Hematopoietic multipotent progenitor cell treated with erythropoietin and hydrocortisone succinate and interleukin-3 and kit ligand, for 15 days (in vitro differentiated cells): ENCODE data around the gene GON4L.
"Not testable (repeated sequence)": the region's sequence is repeated elsewhere in the genome, so short reads cannot be mapped to it uniquely, and the experiment has no call there.

Experiments used
- DNase-seq: peaks from one replicate; pipeline ENCODE4 v3.0.0-alpha.2; 2015; ENCODE audit warnings: low spot score

Gene GON4L

GRCh38 chr1:155877945-155878344 lies 20.9 kb upstream of the GON4L start:
- DNase-seq, result no peak

DNA sequence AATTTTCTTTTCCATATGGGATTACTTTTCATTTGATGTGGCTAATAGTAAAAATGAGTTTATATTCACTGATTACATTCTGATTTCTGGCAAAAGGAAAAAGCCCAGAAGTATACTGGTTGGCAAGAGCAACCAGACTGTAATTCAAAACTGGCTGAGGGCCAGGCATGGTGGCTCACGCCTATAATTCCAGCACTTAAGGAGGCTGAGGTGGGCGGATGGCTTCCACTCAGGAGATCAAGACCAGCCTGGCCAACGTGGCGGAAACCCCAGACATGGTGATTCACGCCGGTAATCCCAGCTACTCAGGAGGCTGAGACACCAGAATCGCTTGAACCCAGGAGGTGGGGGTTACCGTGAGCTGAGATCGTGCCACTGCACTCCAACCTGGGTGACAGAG lies 16.8 kb upstream of the GON4L start:
- no peak for DNase-seq

- DNase-seq, result no peak
Measured at GRCh38 chr1:155872527-155872926, 15.5 kb upstream of the GON4L start.

GRCh38 chr1:155871390-155871789 lies 14.4 kb upstream of the GON4L start:
- no peak for DNase-seq

GRCh38 chr1:155867766-155868165 lies 10.8 kb upstream of the GON4L start:
- no peak for DNase-seq

- no peak for DNase-seq
Measured at GRCh38 chr1:155864393-155864792, 7.4 kb upstream of the GON4L start.

DNA sequence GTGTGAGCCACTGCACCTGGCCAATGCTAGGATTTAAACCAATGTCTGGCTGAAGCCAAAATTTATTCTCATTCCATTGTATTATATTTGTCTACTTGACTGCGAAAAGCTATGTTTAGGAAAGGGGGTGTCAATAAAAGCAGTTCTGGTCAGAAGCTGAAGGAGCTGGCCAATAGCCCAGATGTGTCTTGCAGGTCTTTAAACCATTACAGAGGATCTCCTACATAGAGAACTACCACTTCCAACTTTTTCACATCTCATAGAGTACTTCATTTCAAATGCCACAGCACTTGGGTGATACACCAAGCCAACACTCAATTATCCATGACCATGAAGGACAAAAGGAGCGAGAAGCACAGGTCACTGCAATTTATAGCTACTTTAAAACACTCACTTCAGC lies 4.9 kb upstream of the GON4L start:
- no peak for DNase-seq

- DNase-seq, result no peak
Measured at GRCh38 chr1:155860970-155861510, 4.0 kb upstream of the GON4L start.

DNA sequence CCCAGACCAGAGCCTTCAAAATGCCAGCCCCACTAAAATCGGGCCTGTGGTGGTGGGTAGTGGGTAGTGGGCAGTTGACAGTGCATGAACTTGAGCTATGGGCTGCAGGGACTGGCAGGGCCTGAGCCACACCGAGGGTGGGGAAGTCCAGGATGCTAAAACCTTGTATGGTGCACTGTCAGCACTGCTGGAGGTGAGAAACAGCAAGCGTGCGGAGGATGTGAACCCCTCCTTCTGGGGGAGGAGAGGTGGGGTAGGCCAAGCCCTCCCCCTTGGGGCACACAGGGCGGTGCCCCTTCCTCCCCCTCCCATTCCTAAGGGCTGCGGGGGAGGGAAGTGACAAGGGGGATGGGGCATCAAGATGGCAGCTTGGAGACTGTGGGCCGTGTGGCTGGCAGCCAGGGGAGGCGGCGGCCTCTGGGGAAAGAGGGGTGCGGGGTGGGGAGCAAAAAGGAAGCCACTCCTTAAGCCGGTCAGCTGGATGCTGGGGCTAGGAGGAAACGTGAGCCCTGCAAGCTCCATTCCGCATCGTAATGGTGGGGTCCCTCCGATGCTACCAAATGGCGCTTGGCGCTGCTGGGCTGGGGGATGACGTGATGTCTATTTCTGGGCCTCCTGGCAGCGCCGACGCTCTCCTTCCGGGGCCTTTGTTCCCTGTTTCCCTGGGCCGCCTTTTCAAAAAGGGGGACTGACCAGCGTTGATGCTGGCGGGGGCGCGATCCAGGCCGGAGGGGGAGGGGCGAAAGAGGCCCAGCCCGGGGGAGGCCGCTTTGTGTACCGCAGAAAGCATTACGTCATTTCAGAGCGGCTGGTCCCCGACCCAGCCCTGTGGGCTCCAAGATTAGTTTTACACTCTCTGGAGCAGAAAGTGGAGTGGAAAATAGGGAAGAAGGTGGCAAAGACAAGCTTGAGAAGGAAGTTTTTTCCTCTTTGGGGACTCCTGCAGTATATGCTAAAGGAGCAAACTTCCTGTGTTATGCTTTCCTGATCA lies 3.2 kb upstream of the GON4L start:
- no peak for DNase-seq

- peak; percentile 99 for DNase-seq
Measured at GRCh38 chr1:155859234-155859829, 2.3 kb upstream of the GON4L start, which contains the start of gene SYT11. Gene SYT11, plus strand, starts transcription at chr1:155859567. Its CDS starts 195 bp downstream, at chr1:155859762.

GRCh38 chr1:155858800-155859233 lies 1.8 kb upstream of the GON4L start:
- no peak for DNase-seq

- no peak for DNase-seq
Measured at GRCh38 chr1:155856257-155856974, 598 bp downstream of the GON4L start.

DNA sequence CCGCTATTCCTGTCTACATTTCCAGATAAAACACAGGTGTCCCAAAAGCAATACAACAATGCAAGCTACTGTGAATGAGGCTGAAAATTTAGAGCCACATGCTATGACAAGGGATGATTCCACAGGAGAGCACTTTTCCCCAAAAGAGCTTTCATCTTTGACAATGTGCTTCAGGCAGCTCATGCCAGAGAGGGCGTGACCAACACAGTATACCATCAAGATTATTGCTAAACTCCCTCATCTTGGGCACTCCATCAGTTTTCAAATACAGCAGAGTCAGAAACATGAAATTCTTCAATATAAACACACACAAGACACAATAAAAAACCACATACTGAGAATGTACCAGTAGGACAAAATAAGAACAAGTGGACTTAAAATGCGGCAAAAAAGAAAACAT lies 6.7 kb downstream of the GON4L start:
- DNase-seq, result no peak

- DNase-seq, result peak; percentile 78
Measured at GRCh38 chr1:155847823-155848529, 9.0 kb downstream of the GON4L start.

DNA sequence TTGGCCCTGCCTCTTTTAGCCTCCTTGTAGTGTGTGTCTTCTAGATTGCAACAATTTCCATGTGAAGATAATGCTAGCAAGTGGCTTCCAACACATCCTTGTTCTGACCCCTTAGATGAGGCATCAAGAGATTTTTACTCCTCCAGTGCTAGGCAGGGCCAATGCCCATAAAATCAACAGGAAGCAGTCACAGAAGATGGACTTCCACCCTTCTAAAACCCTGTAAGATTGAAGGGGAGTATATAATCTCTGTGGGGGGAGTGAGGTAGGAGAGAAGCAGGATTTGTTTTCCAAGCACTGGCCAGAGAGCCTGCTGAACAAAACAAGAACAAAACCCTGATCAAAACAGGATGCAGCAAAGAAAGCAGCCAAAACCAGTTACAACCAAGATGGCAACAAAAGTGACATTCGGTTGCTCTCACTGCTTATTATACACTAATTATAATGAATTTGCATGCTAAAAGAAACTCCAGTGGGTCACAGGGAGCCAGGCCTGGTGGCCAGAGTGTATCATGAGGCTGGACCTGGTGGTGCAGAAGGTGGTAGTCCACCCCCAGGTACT lies 12.1 kb downstream of the GON4L start:
- no peak for DNase-seq

DNA sequence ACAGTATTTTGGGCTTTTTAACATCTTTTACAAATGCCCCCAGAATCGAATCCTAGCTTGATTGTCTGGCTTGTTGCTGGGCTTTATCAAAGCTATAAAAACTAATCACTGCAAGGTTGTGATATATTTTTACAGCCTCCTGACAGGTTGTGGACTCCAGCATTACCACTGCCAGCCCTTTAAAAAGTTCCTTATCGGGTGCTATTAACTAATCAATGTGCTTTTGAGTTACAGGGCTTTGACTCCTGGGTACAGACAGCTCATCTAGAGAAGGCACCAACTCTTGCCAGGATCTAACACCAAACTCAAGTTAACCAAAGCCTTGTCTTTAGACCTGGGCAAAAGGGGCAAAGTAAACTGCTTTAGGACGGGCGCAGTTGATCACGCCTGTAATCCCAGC lies 16.6 kb downstream of the GON4L start:
- DNase-seq, result no peak

DNA sequence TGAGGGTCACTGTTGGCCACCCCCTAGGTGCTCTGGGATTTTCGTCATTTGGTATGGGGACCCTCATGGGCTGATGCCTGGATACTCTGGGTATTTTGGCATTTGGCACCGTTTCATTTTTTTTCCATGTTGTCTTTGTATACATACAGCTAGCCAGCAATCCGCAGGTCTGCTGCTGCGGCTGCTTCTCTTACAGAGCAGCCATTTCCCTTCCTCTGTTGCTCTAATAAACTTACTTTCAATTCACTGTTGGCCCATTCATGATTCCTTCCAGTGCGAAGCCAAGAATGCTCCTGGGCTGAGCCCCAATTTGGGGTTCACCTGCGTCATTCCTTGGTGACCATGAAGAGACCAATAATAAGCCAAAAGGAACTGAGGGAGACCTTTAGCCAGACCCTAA lies 21.5 kb downstream of the GON4L start:
- DNase-seq, result no peak

GRCh38 chr1:155834927-155835399 lies 22.1 kb downstream of the GON4L start:
- DNase-seq, result not testable (repeated sequence)

DNA sequence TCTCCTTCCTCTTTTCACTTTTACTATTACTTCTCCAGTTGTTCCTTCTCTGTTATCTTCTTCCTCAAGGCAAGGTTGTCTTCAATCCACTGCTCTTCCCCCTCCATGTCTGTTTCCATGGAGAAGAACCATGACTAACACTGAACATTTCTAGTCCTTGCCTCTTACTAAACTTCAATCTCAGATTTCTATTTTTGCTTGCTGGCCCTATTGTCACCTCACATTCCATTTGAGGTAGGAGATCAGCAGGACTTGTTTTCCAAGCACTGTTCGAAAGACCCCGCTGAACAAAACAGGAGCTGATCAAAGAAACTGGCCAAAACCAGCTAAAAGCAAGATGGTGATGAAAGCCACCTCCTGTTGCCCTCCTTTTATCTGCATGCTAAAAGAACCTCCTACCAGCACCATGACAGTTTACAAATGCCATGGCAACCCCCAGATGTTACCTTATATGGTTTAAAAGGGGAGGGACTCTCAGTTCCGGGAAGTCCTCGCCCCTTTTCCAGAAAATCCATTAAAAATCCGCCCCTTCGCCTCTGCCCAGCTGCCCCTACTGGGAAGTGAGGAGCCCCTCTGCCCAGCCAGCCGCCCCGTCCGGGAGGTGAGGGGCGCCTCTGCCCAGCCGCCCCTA lies 22.6 kb downstream of the GON4L start:
- DNase-seq, result peak; percentile 58

DNA sequence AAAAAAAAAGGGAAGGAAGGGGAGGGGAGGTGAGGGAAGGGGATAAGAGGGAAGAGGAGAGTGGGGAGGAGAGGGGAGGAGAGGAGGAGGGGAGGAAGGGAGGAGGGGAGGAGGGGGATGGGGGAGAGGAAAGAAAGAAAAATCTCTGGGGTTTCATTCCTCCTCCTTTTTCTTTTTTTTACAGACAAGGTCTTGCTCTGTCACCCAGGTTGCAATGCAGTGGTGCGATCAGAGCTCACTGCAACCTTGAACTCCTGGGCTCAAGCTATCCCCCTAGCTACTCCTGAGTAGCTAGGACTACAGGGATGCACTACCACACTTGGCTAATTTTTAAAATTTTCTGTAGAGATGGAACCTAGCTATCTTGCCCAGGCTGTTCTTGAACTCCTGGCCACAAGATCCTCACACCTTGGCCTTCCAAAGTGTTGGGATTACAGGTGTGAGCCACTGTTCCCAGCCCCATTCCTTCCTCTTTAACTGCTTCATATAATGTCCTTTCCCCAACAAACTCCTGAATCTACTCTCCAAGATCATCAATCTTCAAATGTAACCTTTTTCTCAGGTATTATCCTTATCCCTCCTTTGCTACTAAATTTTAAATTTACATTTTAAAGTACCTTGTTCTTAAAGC lies 23.2 kb downstream of the GON4L start:
- no peak for DNase-seq
